ENCODE results near the gene HCRT.
A peak's percentile ranks its signal among the peaks of the same experiment; 100 is the strongest.

Gene HCRT

DNA sequence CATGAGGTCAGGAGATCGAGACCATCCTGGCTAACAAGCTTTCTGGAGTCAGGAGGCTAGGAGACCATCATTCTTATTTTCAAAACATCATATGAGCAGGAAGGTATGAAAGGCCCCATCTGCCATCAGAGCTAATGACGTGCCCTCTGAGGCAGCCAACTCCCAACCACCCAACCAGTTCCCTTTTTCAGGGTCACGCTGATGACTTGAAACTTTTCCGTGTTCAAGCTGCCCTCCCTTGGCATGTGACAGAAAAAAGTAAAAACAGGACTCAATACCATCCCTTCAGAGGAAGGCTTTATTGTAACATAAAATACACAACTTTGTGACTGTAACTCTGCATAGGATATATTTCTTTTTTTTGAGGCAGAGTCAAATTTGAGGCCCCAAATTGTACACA is 13.6 kb upstream of the HCRT start:
- TF ChIP-seq, protein P1, sequence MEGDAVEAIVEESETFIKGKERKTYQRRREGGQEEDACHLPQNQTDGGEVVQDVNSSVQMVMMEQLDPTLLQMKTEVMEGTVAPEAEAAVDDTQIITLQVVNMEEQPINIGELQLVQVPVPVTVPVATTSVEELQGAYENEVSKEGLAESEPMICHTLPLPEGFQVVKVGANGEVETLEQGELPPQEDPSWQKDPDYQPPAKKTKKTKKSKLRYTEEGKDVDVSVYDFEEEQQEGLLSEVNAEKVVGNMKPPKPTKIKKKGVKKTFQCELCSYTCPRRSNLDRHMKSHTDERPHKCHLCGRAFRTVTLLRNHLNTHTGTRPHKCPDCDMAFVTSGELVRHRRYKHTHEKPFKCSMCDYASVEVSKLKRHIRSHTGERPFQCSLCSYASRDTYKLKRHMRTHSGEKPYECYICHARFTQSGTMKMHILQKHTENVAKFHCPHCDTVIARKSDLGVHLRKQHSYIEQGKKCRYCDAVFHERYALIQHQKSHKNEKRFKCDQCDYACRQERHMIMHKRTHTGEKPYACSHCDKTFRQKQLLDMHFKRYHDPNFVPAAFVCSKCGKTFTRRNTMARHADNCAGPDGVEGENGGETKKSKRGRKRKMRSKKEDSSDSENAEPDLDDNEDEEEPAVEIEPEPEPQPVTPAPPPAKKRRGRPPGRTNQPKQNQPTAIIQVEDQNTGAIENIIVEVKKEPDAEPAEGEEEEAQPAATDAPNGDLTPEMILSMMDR (IDR thresholded peaks at IDR 0.05; ENCODE audit: control insufficient read depth, insufficient read depth, low read depth, low read length, missing control alignments): no peak
- H3K4me3 ChIP-seq (ENCODE audit: control insufficient read depth, low read depth, low read length): no peak overlapping the region
- no peak for DNase-seq (ENCODE audit: low read depth)

DNA sequence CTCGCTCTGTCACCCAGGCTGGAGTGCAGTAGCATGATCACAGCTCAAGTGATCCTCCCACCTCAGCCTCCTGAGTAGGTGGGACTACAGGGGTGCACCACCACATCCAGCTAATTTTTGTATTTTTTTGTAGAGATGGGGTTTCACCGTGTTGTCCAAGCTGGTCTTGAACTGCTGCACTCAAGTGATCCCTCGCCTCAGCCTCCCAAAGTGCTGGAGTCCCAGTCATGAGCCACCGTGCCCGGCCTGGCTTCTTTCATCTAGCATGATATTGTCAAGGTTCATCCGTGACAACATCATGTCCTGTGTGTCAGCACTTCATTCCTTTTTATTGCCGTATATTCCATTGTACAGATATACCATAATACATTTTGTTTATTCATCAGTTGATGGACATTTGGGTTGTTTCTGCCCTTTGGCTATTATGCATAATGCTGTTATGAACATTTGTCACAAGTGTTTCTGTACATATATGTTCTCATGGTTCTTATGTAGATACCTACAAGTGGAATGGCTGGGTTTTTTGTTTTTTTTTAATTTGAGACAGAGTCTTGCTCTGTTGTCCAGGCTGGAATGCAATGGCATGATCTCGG is 12.4 kb upstream of the HCRT start:
- H3K4me3 ChIP-seq (ENCODE audit: control insufficient read depth, low read depth, low read length): no peak overlapping the region
- TF ChIP-seq, protein P1 (IDR thresholded peaks at IDR 0.05; ENCODE audit: control insufficient read depth, insufficient read depth, low read depth, low read length, missing control alignments): no peak
- no peak for DNase-seq (ENCODE audit: low read depth)

DNA sequence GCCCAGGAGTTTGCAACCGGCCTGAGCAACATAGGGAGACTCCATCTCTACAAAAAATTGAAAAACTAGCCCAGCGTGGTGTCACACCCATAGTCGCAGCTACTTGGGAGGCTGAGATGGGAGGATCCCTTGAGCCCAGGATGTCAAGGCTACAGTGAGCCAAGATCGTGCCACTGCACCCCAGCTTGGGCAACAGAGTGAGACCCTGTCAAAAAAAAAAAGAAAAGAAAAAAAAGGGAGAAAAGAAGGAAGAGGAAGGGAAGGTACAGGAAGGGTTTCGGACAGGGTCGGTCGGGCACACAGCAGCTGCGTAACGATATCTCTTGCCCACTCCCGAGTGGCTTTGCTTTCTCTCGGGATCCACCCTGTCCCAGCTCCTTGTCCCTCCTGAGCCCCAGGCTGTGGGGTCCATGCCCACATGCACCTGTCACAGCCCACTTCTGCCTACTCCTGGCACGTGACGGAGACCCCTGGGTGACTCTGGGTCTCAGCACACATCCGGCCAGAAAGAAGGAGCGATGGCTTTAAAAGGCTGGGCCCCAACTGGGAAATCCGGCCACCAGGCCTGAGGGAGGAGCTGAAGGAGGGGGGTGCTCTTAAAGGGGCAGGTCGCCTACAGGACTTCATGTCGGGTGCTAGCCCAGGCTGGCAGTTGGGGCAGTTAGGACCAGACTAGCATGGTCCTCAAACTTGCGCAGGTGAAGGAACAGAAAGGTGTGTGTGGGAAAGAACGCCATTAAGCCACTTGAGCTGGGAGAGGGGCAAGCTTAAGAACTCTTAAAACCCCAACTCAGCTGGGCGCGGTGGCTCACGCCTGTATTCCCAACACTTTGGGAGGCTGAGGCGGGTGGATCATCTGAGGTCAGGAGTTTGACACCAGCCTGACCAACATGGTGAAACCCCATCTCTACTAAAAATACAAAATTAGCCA is 9.0 kb upstream of the HCRT start, which contains the start of gene GHDC:
Gene GHDC (minus strand): TSS at position 526 of the 931 bp plus-strand sequence. CDS start 913 bp downstream, outside the sequence.
- no peak for DNase-seq (ENCODE audit: low read depth)
- TF ChIP-seq, protein P1 (IDR thresholded peaks at IDR 0.05; ENCODE audit: control insufficient read depth, insufficient read depth, low read depth, low read length, missing control alignments): no peak
- H3K4me3 ChIP-seq (ENCODE audit: control insufficient read depth, low read depth, low read length): peak within 1 kb of the TSS; percentile 68

DNA sequence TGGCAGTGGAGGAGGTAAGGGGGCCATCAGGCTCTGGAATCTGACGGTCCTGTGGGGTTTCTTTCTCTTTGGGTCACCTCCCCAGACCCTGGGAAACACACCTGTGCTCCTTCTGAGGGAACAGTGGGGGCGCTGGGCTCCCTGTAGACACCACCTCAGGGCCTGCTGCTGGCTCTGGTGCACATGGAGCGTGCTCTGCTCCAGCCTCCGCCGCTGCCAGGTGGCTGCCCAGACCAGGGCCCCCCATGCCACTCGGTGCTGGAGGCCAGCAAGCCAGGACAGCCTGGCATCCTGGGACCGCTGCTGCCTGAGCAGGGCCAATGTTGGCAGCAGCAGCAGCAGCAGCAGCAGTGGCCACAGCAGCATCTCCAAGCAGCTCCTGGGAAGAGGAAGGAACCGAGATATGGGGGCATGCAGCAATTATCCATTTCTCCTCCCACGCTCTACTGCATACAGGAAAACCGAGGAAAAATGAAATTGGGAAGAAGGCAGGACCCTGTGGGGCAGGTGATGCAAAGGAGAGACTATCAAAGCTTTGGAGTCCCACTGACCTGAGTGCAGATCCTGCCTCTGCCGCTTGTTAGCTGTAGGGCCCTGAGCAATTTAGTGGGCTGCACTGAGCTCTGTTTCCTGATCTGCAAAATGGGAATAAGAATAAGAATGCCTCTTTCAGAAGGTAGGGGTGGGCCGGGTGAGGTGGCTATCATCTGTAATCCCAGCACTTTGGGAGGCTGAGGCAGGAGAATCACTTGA is 8.1 kb upstream of the HCRT start:
- H3K4me3 ChIP-seq (ENCODE audit: control insufficient read depth, low read depth, low read length): peak overlapping the region; percentile 68
- no peak for DNase-seq (ENCODE audit: low read depth)
- TF ChIP-seq, protein P1 (IDR thresholded peaks at IDR 0.05; ENCODE audit: control insufficient read depth, insufficient read depth, low read depth, low read length, missing control alignments): no peak

DNA sequence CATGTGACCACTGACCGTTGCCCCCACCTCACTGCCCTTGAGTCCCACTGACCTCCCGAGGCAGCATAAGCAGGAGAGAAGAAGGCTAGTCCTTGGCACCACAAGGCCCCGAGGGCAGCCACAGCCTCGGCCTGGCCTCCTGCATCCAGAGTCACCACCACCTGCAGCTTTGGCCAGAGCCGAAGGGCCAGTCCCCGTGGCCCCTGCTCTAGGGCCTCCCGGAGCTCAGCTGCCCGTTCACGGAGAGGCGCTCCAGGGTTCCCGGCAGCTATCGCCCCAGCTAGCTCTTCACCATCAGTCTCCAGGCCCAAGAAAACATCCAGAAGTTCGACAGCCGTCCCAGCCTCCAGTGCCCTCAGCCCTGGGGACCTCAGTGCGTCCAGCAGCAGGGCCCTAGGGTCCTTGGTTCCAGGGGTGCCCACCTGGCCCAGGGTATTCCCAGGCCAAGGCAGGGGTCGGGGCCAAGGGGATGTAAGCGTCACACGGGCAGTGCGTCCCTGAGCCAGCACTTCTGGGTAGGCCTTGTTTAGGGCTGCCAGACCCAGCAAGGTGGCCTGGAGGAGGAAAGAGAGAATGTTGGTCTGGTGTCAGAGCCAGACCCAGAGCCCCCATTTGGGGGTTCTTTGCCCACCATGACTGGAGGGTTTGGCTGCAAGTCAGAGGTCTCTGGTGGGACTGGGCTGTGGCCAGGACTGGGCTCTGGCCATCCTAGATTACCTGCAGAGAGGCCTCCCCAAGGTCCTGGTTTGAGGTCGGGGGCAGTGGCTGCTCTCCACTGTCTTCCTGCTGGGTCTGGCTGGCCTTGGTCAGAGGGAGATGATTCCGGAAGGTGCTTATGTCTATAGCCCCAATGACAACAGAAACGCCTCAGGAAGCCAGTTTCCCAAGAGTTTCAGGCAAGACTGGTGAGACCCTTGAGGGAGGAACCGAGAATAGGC is 7.2 kb upstream of the HCRT start:
- no peak overlapping the region for H3K4me3 ChIP-seq (ENCODE audit: control insufficient read depth, low read depth, low read length)
- TF ChIP-seq, protein P1 (IDR thresholded peaks at IDR 0.05; ENCODE audit: control insufficient read depth, insufficient read depth, low read depth, low read length, missing control alignments): no peak
- no peak for DNase-seq (ENCODE audit: low read depth)
